Measurements from ENCODE around the gene VWA8.
A peak's percentile ranks its signal among the peaks of the same experiment; 100 is the strongest.
"Not testable (repeated sequence)": the region's sequence is repeated elsewhere in the genome, so short reads cannot be mapped to it uniquely, and the experiment has no call there.

The VWA8 gene

GRCh38 chr13:41919741-41920487 is 41.0 kb downstream of the VWA8 start:
- DNase-seq, result no peak

GRCh38 chr13:41919031-41919740 is 41.7 kb downstream of the VWA8 start:
- DNase-seq, result no peak

GRCh38 chr13:41917641-41918040 is 43.3 kb downstream of the VWA8 start:
- no peak for DNase-seq

- DNase-seq, result no peak
Observed at GRCh38 chr13:41916173-41916954, 44.5 kb downstream of the VWA8 start.

- DNase-seq, result no peak
Observed at GRCh38 chr13:41915081-41915480, 45.8 kb downstream of the VWA8 start.

- DNase-seq, result no peak
Observed at GRCh38 chr13:41914552-41914951, 46.4 kb downstream of the VWA8 start.

GRCh38 chr13:41909506-41909905 is 51.4 kb downstream of the VWA8 start:
- no peak for DNase-seq

- DNase-seq, result no peak
Observed at GRCh38 chr13:41905600-41906254, 55.2 kb downstream of the VWA8 start.

GRCh38 chr13:41900918-41901317 is 60.0 kb downstream of the VWA8 start:
- DNase-seq, result peak in 1 of 2 experiments; percentile 35

GRCh38 chr13:41898411-41898810 is 62.5 kb downstream of the VWA8 start:
- DNase-seq, result not testable (repeated sequence)

GRCh38 chr13:41897126-41897525 is 63.8 kb downstream of the VWA8 start:
- no peak for DNase-seq

- DNase-seq, result no peak
Observed at GRCh38 chr13:41895478-41895877, 65.4 kb downstream of the VWA8 start.

- no peak for DNase-seq
Observed at GRCh38 chr13:41891119-41891518, 69.8 kb downstream of the VWA8 start.

- DNase-seq, result no peak
Observed at GRCh38 chr13:41883147-41883546, 77.8 kb downstream of the VWA8 start.

GRCh38 chr13:41881890-41882289 is 79.0 kb downstream of the VWA8 start:
- DNase-seq, result not testable (repeated sequence)

- no peak for DNase-seq
Observed at GRCh38 chr13:41880966-41881365, 79.9 kb downstream of the VWA8 start.

GRCh38 chr13:41864658-41865057 is 96.3 kb downstream of the VWA8 start:
- DNase-seq, result no peak

- DNase-seq, result not testable (repeated sequence)
Observed at GRCh38 chr13:41862659-41863058, 98.2 kb downstream of the VWA8 start.

GRCh38 chr13:41859565-41859964 is 101.3 kb downstream of the VWA8 start:
- no peak for DNase-seq

- no peak for DNase-seq
Observed at GRCh38 chr13:41858780-41859179, 102.1 kb downstream of the VWA8 start.

GRCh38 chr13:41854758-41855157 is 106.2 kb downstream of the VWA8 start:
- no peak for DNase-seq

GRCh38 chr13:41851351-41851750 is 109.6 kb downstream of the VWA8 start:
- no peak for DNase-seq
